ENCODE results near the gene BRWD1.

DNA sequence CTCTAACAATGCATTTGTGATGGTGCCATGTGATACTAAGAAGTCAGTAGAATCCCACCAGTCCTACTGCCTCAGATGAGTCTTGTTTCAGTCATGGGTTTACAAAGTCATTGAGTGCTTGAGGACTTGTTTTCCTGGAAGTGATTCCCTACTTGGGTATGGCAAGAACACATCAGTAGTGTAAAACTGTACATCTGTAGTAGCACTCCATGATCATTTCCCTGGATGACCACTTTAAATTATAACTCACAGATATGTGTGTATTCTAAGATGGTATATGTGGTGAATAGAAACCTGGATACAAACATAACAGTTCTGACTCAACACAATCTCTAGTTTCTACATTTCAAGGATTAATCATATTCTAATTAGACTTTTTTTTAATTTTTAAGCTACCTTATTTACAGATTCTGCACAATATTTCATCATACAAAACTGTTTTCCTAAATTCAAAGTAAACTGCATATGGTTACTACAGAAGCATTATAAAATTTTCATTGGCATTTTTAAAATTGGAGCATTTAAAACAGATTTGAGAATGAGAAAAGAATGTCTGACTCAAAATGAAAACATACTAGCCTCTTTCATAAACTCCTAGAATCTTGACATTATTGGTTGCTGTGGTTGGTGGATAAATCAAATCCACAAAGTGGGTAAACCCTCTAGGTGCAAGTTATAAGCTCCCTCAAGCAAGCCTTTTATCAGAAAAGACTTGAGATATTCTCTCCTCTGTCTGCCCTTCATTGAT is 123.4 kb downstream of the BRWD1 start:
- TF ChIP-seq SUZ12 (IDR thresholded peaks at IDR 0.05; ENCODE audit: extremely low read depth, insufficient read depth, insufficient read length) (no peak), ZNF274 (IDR thresholded peaks at IDR 0.05; ENCODE audit: low read depth, low read length) (no peak), YY1 (IDR thresholded peaks at IDR 0.05; ENCODE audit: insufficient read depth, insufficient read length) (no peak)

Measured in NT2/D1 (cell line).